GM23338 (cell line): Measurements from ENCODE around the gene GPBP1L1. TPM values are rescaled to one million over a fixed set of nuclear protein-coding genes. Genes with fewer than 3 reads are reported as not detected.

ENCODE experiments used
- ATAC-seq: fragments of 200-7000 bp; cut with Tn5 transposase; 3 replicates; pipeline ENCODE4 v1.9.1; 2020
- DNase-seq: peaks from one replicate; pipeline ENCODE4 v3.0.0-alpha.2; 2015; ENCODE audit warnings: low spot score
- H2AFZ ChIP-seq: fragments of 200-600 bp; sonication (generic); 2 replicates; pipeline ENCODE4 v1.8.0; 2016; ENCODE audit warnings: antibody characterized with exemption, mild to moderate bottlenecking, moderate library complexity
- H3F3A ChIP-seq: fragments of 200-600 bp; sonication (generic); replicated peaks from 2 replicates; pipeline ENCODE4 v1.8.0; 2017; ENCODE audit warnings: antibody characterized with exemption, mixed run types, low read depth
- H3K27ac ChIP-seq: fragments of 200-600 bp; sonication (generic); 2 replicates; pipeline ENCODE4 v1.6.1; 2016; ENCODE audit warnings: low read depth
- H3K27me3 ChIP-seq: fragments of 200-600 bp; sonication (generic); 2 replicates; pipeline ENCODE4 v1.8.0; 2016; ENCODE audit warnings: mild to moderate bottlenecking, mixed run types, moderate library complexity; ENCODE audit not compliant: insufficient read depth
- H3K36me3 ChIP-seq: fragments of 200-600 bp; sonication (generic); 2 replicates; pipeline ENCODE4 v1.8.0; 2016; ENCODE audit warnings: mild to moderate bottlenecking; ENCODE audit not compliant: insufficient read depth
- H3K4me1 ChIP-seq: fragments of 200-600 bp; sonication (generic); 2 replicates; pipeline ENCODE4 v1.8.0; 2016; ENCODE audit warnings: mild to moderate bottlenecking, moderate library complexity; ENCODE audit not compliant: insufficient read depth
- H3K4me2 ChIP-seq: fragments of 200-600 bp; sonication (generic); 2 replicates; pipeline ENCODE4 v1.7.1; 2017; ENCODE audit warnings: mixed run types
- H3K4me3 ChIP-seq: fragments of 200-600 bp; sonication (generic); 2 replicates; pipeline ENCODE4 v1.6.1; 2016; ENCODE audit warnings: mixed run types
- H3K79me2 ChIP-seq: fragments of 200-600 bp; sonication (generic); replicated peaks from 2 replicates; pipeline ENCODE4 v1.8.0; 2017; ENCODE audit warnings: mild to moderate bottlenecking; ENCODE audit not compliant: insufficient read depth
- H3K9me2 ChIP-seq: fragments of 200-600 bp; sonication (generic); 2 replicates; pipeline ENCODE4 v1.8.0; 2017; ENCODE audit not compliant: insufficient read depth
- H4K20me1 ChIP-seq: fragments of 200-600 bp; sonication (generic); replicated peaks from 2 replicates; pipeline ENCODE4 v1.8.0; 2017; ENCODE audit warnings: mild to moderate bottlenecking; ENCODE audit not compliant: insufficient read depth
- H3K27ac Mint-ChIP-seq: 2 replicates; pipeline ENCODE4 v1.8.0; 2020; ENCODE audit warnings: inconsistent platforms, mild to moderate bottlenecking, moderate library complexity, mixed read lengths
- H3K27me3 Mint-ChIP-seq: 3 replicates; pipeline ENCODE4 v1.8.0; 2022; ENCODE audit warnings: low read depth, mild to moderate bottlenecking, moderate library complexity, mixed read lengths, inconsistent platforms; ENCODE audit not compliant: insufficient read depth, poor library complexity
- H3K36me3 Mint-ChIP-seq: 3 replicates; pipeline ENCODE4 v1.8.0; 2021; ENCODE audit warnings: low read depth, mild to moderate bottlenecking, inconsistent platforms, moderate library complexity, mixed read lengths
- H3K4me1 Mint-ChIP-seq: 3 replicates; pipeline ENCODE4 v1.8.0; 2020; ENCODE audit warnings: mild to moderate bottlenecking, inconsistent platforms, mixed read lengths
- H3K4me3 Mint-ChIP-seq: 3 replicates; pipeline ENCODE4 v1.8.0; 2021; ENCODE audit warnings: moderate library complexity, mild to moderate bottlenecking, inconsistent platforms, mixed read lengths
- H3K9me3 Mint-ChIP-seq: 3 replicates; pipeline ENCODE4 v1.8.0; 2020; ENCODE audit warnings: moderate library complexity, mild to moderate bottlenecking, inconsistent platforms, mixed read lengths
- CREB1 ChIP-seq: fragments of 250-450 bp; sonication (Bioruptor Pico); IDR thresholded peaks from 2 replicates; pipeline ENCODE4 v1.5.0; 2020; ENCODE audit warnings: low read depth, mild to moderate bottlenecking, moderate library complexity
- CTCF ChIP-seq, 2 experiments: fragments of 200-600 bp in 1 of 2; sonication (generic) in 1 of 2; conservative IDR thresholded peaks; 2 replicates each; pipeline versions ENCODE4 v1.5.1 to v1.6.1; 2016 to 2017; ENCODE audit warnings: antibody characterized with exemption in 2 of 2, low read depth in 2 of 2, mild to moderate bottlenecking in 2 of 2, moderate library complexity in 1 of 2
- EZH2 ChIP-seq: fragments of 200-600 bp; sonication (generic); IDR thresholded peaks from one replicate; pipeline ENCODE4 v1.8.0; 2017; ENCODE audit warnings: antibody characterized with exemption, mild to moderate bottlenecking, low read depth; ENCODE audit not compliant: unreplicated experiment
- EZH2phosphoT487 ChIP-seq: fragments of 200-600 bp; sonication (generic); IDR thresholded peaks from one replicate; pipeline ENCODE4 v1.8.1; 2018; ENCODE audit warnings: antibody characterized with exemption; ENCODE audit not compliant: unreplicated experiment
- JUNB ChIP-seq: IDR thresholded peaks from one replicate; pipeline ENCODE4 v1.6.1; 2016; ENCODE audit warnings: antibody characterized with exemption; ENCODE audit not compliant: unreplicated experiment
- NANOG ChIP-seq: IDR thresholded peaks from 2 replicates; pipeline ENCODE4 v1.6.1; 2016; ENCODE audit warnings: antibody characterized with exemption, borderline replicate concordance
- POLR2AphosphoS5 ChIP-seq: IDR thresholded peaks from 2 replicates; pipeline ENCODE4 v1.6.1; 2016; ENCODE audit warnings: antibody characterized with exemption, low read depth
- STAT1 ChIP-seq: IDR thresholded peaks from one replicate; pipeline ENCODE4 v1.6.1; 2016; ENCODE audit warnings: antibody characterized with exemption; ENCODE audit not compliant: unreplicated experiment
- ZNF114 ChIP-seq: fragments of 250-450 bp; sonication (Bioruptor Pico); IDR thresholded peaks from 2 replicates; pipeline ENCODE4 v1.5.0; 2020; ENCODE audit warnings: mild to moderate bottlenecking, moderate library complexity
- ZNF331 ChIP-seq: fragments of 250-450 bp; sonication (Bioruptor Pico); IDR thresholded peaks from 2 replicates; pipeline ENCODE4 v1.5.0; 2020; ENCODE audit warnings: low read depth, mild to moderate bottlenecking, moderate library complexity
- ZNF462 ChIP-seq: fragments of 250-450 bp; sonication (Bioruptor Pico); IDR thresholded peaks from 2 replicates; pipeline ENCODE4 v1.5.0; 2020; ENCODE audit warnings: mild to moderate bottlenecking, moderate library complexity
- polyA plus RNA-seq: library from polyadenylated mRNA; unstranded; fragments of >200 nt; fragmentation: Nextera tagmentation; extraction: Ambion mirVana; gene quantifications from 2 replicates; pipeline ENCODE4 v1.2.1, GENCODE V29; 2016
- total RNA-seq: library from RNA; depleted of rRNA; stranded (reverse); fragments of >200 nt; shearing (Covaris generic); gene quantifications from 2 replicates; pipeline ENCODE4 v1.2.3, GENCODE V29; 2014
- TF ChIP-seq, protein P1 (sequence below): IDR thresholded peaks from 2 replicates; pipeline ENCODE4 v1.6.1; 2016; ENCODE audit warnings: antibody characterized with exemption
- TF ChIP-seq, protein P2 (sequence below): IDR thresholded peaks from one replicate; pipeline ENCODE4 v1.6.1; 2018; ENCODE audit warnings: antibody characterized with exemption; ENCODE audit not compliant: unreplicated experiment

Gene GPBP1L1
- total and polyA plus RNA-seq, 2 experiments from 2014 or later = 61.7 to 117 TPM

GRCh38 chr1:45585496-45586075, 100.7 kb downstream of the GPBP1L1 start:
- TF ChIP-seq ZNF114 (CRISPR knock-in tag) (no peak), STAT1 (no peak), CTCF (conservative IDR thresholded peaks at IDR 0.05; ENCODE audit: low read depth in 2 of 2) (no peak), ZNF331 (CRISPR knock-in tag) (no peak), POLR2AphosphoS5 (no peak), ZNF462 (CRISPR knock-in tag) (no peak), NANOG (no peak), EZH2 (no peak), JUNB (no peak), EZH2phosphoT487 (no peak), CREB1 (no peak)
- TF ChIP-seq, protein P1, sequence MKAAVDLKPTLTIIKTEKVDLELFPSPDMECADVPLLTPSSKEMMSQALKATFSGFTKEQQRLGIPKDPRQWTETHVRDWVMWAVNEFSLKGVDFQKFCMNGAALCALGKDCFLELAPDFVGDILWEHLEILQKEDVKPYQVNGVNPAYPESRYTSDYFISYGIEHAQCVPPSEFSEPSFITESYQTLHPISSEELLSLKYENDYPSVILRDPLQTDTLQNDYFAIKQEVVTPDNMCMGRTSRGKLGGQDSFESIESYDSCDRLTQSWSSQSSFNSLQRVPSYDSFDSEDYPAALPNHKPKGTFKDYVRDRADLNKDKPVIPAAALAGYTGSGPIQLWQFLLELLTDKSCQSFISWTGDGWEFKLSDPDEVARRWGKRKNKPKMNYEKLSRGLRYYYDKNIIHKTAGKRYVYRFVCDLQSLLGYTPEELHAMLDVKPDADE = no peak
- TF ChIP-seq, protein P2, sequence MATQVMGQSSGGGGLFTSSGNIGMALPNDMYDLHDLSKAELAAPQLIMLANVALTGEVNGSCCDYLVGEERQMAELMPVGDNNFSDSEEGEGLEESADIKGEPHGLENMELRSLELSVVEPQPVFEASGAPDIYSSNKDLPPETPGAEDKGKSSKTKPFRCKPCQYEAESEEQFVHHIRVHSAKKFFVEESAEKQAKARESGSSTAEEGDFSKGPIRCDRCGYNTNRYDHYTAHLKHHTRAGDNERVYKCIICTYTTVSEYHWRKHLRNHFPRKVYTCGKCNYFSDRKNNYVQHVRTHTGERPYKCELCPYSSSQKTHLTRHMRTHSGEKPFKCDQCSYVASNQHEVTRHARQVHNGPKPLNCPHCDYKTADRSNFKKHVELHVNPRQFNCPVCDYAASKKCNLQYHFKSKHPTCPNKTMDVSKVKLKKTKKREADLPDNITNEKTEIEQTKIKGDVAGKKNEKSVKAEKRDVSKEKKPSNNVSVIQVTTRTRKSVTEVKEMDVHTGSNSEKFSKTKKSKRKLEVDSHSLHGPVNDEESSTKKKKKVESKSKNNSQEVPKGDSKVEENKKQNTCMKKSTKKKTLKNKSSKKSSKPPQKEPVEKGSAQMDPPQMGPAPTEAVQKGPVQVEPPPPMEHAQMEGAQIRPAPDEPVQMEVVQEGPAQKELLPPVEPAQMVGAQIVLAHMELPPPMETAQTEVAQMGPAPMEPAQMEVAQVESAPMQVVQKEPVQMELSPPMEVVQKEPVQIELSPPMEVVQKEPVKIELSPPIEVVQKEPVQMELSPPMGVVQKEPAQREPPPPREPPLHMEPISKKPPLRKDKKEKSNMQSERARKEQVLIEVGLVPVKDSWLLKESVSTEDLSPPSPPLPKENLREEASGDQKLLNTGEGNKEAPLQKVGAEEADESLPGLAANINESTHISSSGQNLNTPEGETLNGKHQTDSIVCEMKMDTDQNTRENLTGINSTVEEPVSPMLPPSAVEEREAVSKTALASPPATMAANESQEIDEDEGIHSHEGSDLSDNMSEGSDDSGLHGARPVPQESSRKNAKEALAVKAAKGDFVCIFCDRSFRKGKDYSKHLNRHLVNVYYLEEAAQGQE = no peak
- Histone ChIP-seq H3K9me2 (no peaks in the 10 kb centered on the region), H4K20me1 (peaks cover 51% of the 10 kb centered on the region), H3K79me2 (peaks cover 70% of the 10 kb centered on the region), H3K4me3 (peak overlapping the region; percentile 89), H3K27me3 (no peaks in the 10 kb centered on the region), H2AFZ (no peak overlapping the region), H3K36me3 (peaks cover 19% of the 10 kb centered on the region), H3K27ac (peak overlapping the region; percentile 96), H3F3A (peaks cover 11% of the 10 kb centered on the region; the same call in 1 of the 2 replicates), H3K4me2 (peak overlapping the region; percentile 95), H3K4me1 (peaks cover 24% of the 10 kb centered on the region)
- peaks cover 2% of the 10 kb centered on the region; the same call in 2 of the 3 replicates for H3K9me3 Mint-ChIP-seq
- DNase-seq = no peak
- H3K4me1 Mint-ChIP-seq = peaks cover 27% of the 10 kb centered on the region
- peak overlapping the region; percentile 100 for H3K4me3 Mint-ChIP-seq
- no peak for ATAC-seq
- H3K27ac Mint-ChIP-seq = peak overlapping the region; percentile 100
- peaks cover 16% of the 10 kb centered on the region for H3K27me3 Mint-ChIP-seq
- peaks cover 48% of the 10 kb centered on the region for H3K36me3 Mint-ChIP-seq
